Measurements from ENCODE around the gene BHMT2.

DNA sequence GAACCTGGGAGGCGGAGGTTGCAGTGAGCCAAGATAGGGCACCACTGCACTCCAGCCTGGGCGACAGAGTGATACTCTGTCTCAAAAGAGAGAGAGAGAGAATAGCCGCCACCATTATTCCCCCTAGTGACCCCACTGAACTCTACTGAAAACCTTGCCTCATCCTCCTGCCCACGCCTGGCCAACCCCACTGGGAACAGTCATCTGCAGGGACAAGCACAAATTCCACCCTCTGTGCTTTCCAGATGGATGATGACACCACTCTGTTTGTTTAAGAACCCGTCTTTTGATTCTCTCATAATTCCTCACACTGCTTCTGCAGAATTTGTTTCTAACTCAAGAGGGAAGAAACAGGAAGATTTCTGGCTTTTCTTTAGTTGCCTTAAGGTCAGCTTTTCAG, 12.2 kb downstream of the BHMT2 start:
- TF ChIP-seq, protein P1, sequence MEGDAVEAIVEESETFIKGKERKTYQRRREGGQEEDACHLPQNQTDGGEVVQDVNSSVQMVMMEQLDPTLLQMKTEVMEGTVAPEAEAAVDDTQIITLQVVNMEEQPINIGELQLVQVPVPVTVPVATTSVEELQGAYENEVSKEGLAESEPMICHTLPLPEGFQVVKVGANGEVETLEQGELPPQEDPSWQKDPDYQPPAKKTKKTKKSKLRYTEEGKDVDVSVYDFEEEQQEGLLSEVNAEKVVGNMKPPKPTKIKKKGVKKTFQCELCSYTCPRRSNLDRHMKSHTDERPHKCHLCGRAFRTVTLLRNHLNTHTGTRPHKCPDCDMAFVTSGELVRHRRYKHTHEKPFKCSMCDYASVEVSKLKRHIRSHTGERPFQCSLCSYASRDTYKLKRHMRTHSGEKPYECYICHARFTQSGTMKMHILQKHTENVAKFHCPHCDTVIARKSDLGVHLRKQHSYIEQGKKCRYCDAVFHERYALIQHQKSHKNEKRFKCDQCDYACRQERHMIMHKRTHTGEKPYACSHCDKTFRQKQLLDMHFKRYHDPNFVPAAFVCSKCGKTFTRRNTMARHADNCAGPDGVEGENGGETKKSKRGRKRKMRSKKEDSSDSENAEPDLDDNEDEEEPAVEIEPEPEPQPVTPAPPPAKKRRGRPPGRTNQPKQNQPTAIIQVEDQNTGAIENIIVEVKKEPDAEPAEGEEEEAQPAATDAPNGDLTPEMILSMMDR (IDR thresholded peaks at IDR 0.05) = no peak
- TF ChIP-seq POLR2A (IDR thresholded peaks at IDR 0.05) (no peak), EP300 (IDR thresholded peaks at IDR 0.05) (no peak)

Data from tibial nerve (tissue), 4 donors.